NB4 (cell line): ENCODE data around the gene TRIP12.
A peak's percentile ranks its signal among the peaks of the same experiment; 100 is the strongest.
"Not testable (repeated sequence)": the region's sequence is repeated elsewhere in the genome, so short reads cannot be mapped to it uniquely, and the experiment has no call there.

ENCODE experiments used
- DNase-seq: peaks from one replicate; pipeline ENCODE4 v3.0.0; 2010; ENCODE audit warnings: low read depth
- H3K4me3 ChIP-seq: one replicate; pipeline ENCODE4 v1.5.1; 2011; ENCODE audit warnings: mild to moderate bottlenecking, low read depth, low read length, moderate library complexity
- CTCF ChIP-seq: IDR thresholded peaks from one replicate; pipeline ENCODE4 v1.5.1; 2012; ENCODE audit warnings: low read depth, low read length
- MAX ChIP-seq: IDR thresholded peaks from 2 replicates; pipeline ENCODE4 v1.6.1; 2011; ENCODE audit warnings: low read depth, low read length
- MYC ChIP-seq: IDR thresholded peaks from 2 replicates; pipeline ENCODE4 v1.6.1; 2011; ENCODE audit warnings: low read depth, low read length
- POLR2A ChIP-seq: IDR thresholded peaks from 2 replicates; pipeline ENCODE4 v1.6.1; 2011; ENCODE audit warnings: mild to moderate bottlenecking; ENCODE audit not compliant: insufficient read length; ENCODE audit errors: extremely low read depth

Gene TRIP12

GRCh38 chr2:229921892-229922448 is at the start of gene TRIP12:
Gene TRIP12 (minus strand): TSS chr2:229922009. CDS start chr2:229880079, 41,930 bp downstream.
- peak; percentile 99 for DNase-seq
- peak within 1 kb of the TSS; percentile 96 for H3K4me3 ChIP-seq
- TF ChIP-seq MAX = no peak; the same call in 1 of the 2 replicates
- TF ChIP-seq CTCF = no peak
- no peak for TF ChIP-seq POLR2A
- peak; percentile 12; the same call in 1 of the 2 replicates for TF ChIP-seq MYC

- H3K4me3 ChIP-seq = no peak overlapping the region
- DNase-seq = no peak
- TF ChIP-seq POLR2A (no peak), CTCF (no peak), MAX (no peak), MYC (no peak)
Observed at GRCh38 chr2:229971298-229971790, 49.5 kb upstream of the TRIP12 start.

DNA sequence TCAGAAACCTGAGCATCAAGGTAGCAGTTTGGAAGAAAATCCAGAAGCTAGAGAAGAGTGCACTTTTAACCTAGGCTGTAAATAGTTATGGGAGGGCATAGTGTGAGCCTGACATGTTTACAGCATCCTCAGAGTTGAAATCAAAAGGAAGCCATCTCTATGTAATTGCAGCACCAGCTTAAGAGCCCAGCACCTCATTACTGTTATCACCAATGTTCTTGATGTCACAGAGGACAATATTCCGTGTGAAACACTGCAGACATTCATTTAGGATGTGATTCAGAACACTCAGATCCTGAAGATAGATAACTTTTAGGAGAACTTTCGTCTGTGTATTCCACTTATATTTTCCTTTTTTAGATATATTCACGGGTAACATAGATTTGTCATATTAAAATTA is 48.6 kb upstream of the TRIP12 start:
- H3K4me3 ChIP-seq = no peak overlapping the region
- no peak for TF ChIP-seq CTCF
- TF ChIP-seq POLR2A = no peak
- TF ChIP-seq MYC = no peak
- no peak for TF ChIP-seq MAX
- DNase-seq = no peak

DNA sequence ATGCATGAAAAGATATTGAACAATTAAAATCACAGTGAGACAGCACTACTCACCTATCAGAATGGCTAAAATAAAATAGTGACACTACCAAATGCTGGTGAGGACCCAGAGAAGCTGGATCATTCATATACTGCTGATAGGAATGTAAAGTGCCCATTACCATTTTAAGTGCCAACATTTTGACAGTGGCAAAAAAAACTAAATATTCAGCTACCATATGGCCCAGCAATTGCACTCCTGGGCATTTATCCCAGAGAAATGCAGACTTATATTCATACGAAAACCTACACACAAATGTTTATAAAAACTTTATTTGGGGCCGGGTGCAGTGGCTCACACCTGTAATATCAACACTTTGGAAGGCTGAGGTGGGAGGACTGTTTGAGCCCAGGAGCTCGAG is 48.1 kb upstream of the TRIP12 start:
- no peak for TF ChIP-seq POLR2A
- no peak for DNase-seq
- H3K4me3 ChIP-seq = no peak overlapping the region

- DNase-seq, H3K4me3 ChIP-seq: not testable (repeated sequence)
Observed at GRCh38 chr2:229963596-229963995, 41.8 kb upstream of the TRIP12 start.

GRCh38 chr2:229956491-229956890 is 34.7 kb upstream of the TRIP12 start:
- TF ChIP-seq MAX (no peak), MYC (no peak), POLR2A (no peak), CTCF (no peak)
- no peak overlapping the region for H3K4me3 ChIP-seq
- no peak for DNase-seq

- H3K4me3 ChIP-seq = no peak overlapping the region
- no peak for TF ChIP-seq MAX
- TF ChIP-seq MYC = no peak
- no peak for TF ChIP-seq CTCF
- no peak for TF ChIP-seq POLR2A
- DNase-seq = no peak
Observed at GRCh38 chr2:229955663-229956062, 33.9 kb upstream of the TRIP12 start.
